Osteoblast (primary cell): Measurements from ENCODE around the gene C16orf54. TPM values are rescaled to one million over a fixed set of nuclear protein-coding genes. Genes with fewer than 3 reads are reported as not detected.
A peak's percentile ranks its signal among the peaks of the same experiment; 100 is the strongest.
"Not testable (repeated sequence)": the region's sequence is repeated elsewhere in the genome, so short reads cannot be mapped to it uniquely, and the experiment has no call there.

Source experiments
- DNase-seq: peaks from one replicate; pipeline ENCODE4 v3.0.0; 2011; ENCODE audit warnings: low spot score, mixed read lengths; ENCODE audit not compliant: insufficient read length; ENCODE audit errors: missing footprints
- H2AFZ ChIP-seq: 2 replicates; pipeline ENCODE4 v1.6.0; 2011; ENCODE audit warnings: mild to moderate bottlenecking, low read length
- H3K27ac ChIP-seq: 2 replicates; pipeline ENCODE4 v1.5.1; 2011; ENCODE audit warnings: mild to moderate bottlenecking, low read depth, low read length, moderate library complexity
- H3K27me3 ChIP-seq: 2 replicates; pipeline ENCODE4 v1.6.0; 2012; ENCODE audit warnings: mild to moderate bottlenecking, control low read depth, inconsistent platforms, low read length, moderate library complexity; ENCODE audit not compliant: insufficient read depth
- H3K36me3 ChIP-seq: 2 replicates; pipeline ENCODE4 v1.5.1; 2011; ENCODE audit warnings: mild to moderate bottlenecking, low read length, control low read depth, moderate library complexity; ENCODE audit not compliant: insufficient read depth
- H3K4me1 ChIP-seq: 2 replicates; pipeline ENCODE4 v1.5.1; 2011; ENCODE audit warnings: mild to moderate bottlenecking, low read length, control low read depth, moderate library complexity; ENCODE audit not compliant: insufficient read depth
- H3K4me2 ChIP-seq: 2 replicates; pipeline ENCODE4 v1.6.0; 2011; ENCODE audit warnings: mild to moderate bottlenecking, low read length; ENCODE audit not compliant: insufficient read depth
- H3K4me3 ChIP-seq: fragments of 200-600 bp; sonication (generic); 3 replicates; pipeline ENCODE4 v1.5.1; 2012; ENCODE audit warnings: mild to moderate bottlenecking, low read length, inconsistent platforms; ENCODE audit not compliant: insufficient read depth
- H3K79me2 ChIP-seq: 2 replicates; pipeline ENCODE4 v1.6.0; 2012; ENCODE audit warnings: mild to moderate bottlenecking, low read length, control low read depth, inconsistent platforms; ENCODE audit not compliant: insufficient read depth
- H3K9me3 ChIP-seq: 2 replicates; pipeline ENCODE4 v1.5.1; 2011; ENCODE audit warnings: low read depth, low read length, control low read depth
- H4K20me1 ChIP-seq: 2 replicates; pipeline ENCODE4 v1.6.0; 2012; ENCODE audit warnings: mild to moderate bottlenecking, low read length, control low read depth; ENCODE audit not compliant: insufficient read depth
- total RNA-seq: library from RNA; depleted of rRNA; stranded (reverse); fragments of >200 nt; gene quantifications from 2 replicates; pipeline ENCODE4 v1.2.3, GENCODE V29; 2012
- TF ChIP-seq, protein P1 (sequence below): IDR thresholded peaks from 2 replicates; pipeline ENCODE4 v1.5.1; 2011; ENCODE audit warnings: mild to moderate bottlenecking, low read depth, low read length, moderate library complexity; ENCODE audit errors: extremely low read depth

Gene C16orf54
- total RNA-seq, 1 donor: 0.72 TPM

DNA sequence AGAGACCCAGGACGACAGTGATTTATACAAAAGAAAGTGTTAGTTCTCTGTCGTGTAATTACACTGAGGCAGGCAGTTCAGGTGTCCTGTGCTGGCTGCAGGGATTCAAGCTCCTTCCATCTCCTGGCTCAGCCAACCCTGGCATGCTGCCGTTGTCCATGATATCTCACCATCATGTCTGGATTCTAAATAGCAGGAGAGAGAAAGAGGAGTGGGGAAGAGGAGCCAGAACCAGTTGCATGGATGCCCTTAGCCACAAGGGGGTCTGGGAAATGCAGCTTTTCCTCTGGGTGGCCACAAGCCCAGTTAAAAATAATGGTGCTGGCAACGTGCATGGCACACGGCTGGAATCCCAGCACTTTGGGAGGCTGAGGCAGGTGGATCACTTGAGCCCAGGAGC, 9.7 kb downstream of the C16orf54 start:
- Histone ChIP-seq H3K4me2 (no peak overlapping the region), H2AFZ (no peak overlapping the region), H4K20me1 (no peaks in the 10 kb centered on the region), H3K36me3 (no peaks in the 10 kb centered on the region), H3K79me2 (no peaks in the 10 kb centered on the region), H3K9me3 (no peaks in the 10 kb centered on the region), H3K4me1 (no peaks in the 10 kb centered on the region), H3K4me3 (no peak overlapping the region), H3K27ac (no peak overlapping the region), H3K27me3 (peaks cover 14% of the 10 kb centered on the region)
- no peak for DNase-seq
- TF ChIP-seq, protein P1, sequence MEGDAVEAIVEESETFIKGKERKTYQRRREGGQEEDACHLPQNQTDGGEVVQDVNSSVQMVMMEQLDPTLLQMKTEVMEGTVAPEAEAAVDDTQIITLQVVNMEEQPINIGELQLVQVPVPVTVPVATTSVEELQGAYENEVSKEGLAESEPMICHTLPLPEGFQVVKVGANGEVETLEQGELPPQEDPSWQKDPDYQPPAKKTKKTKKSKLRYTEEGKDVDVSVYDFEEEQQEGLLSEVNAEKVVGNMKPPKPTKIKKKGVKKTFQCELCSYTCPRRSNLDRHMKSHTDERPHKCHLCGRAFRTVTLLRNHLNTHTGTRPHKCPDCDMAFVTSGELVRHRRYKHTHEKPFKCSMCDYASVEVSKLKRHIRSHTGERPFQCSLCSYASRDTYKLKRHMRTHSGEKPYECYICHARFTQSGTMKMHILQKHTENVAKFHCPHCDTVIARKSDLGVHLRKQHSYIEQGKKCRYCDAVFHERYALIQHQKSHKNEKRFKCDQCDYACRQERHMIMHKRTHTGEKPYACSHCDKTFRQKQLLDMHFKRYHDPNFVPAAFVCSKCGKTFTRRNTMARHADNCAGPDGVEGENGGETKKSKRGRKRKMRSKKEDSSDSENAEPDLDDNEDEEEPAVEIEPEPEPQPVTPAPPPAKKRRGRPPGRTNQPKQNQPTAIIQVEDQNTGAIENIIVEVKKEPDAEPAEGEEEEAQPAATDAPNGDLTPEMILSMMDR: no peak

DNA sequence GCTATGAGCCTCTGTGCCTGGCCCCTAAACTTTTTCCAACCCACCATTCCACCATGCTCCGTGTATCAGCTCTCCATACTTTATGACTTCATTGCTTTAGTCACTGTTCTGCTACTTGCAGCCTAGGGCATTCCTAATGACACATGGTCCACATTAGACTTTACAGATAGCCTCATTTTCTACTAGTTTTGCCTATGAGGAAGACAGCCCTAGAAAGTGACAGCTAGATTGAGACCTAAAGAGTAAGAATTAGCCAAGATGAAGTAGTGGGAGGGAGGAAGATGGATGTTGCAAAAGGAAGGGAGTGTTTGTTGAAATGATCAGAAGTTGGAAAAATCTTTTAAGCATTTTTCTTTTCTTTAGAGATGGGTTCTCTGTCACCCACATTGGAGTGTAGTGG, 11.0 kb downstream of the C16orf54 start:
- DNase-seq: peak; percentile 76
- Histone ChIP-seq H2AFZ (no peak overlapping the region), H3K27me3 (peaks cover 14% of the 10 kb centered on the region), H3K9me3 (no peaks in the 10 kb centered on the region), H3K36me3 (no peaks in the 10 kb centered on the region), H4K20me1 (no peaks in the 10 kb centered on the region), H3K27ac (no peak overlapping the region), H3K4me2 (no peak overlapping the region), H3K4me3 (no peak overlapping the region), H3K4me1 (no peaks in the 10 kb centered on the region), H3K79me2 (no peaks in the 10 kb centered on the region)
- TF ChIP-seq, protein P1: no peak

DNA sequence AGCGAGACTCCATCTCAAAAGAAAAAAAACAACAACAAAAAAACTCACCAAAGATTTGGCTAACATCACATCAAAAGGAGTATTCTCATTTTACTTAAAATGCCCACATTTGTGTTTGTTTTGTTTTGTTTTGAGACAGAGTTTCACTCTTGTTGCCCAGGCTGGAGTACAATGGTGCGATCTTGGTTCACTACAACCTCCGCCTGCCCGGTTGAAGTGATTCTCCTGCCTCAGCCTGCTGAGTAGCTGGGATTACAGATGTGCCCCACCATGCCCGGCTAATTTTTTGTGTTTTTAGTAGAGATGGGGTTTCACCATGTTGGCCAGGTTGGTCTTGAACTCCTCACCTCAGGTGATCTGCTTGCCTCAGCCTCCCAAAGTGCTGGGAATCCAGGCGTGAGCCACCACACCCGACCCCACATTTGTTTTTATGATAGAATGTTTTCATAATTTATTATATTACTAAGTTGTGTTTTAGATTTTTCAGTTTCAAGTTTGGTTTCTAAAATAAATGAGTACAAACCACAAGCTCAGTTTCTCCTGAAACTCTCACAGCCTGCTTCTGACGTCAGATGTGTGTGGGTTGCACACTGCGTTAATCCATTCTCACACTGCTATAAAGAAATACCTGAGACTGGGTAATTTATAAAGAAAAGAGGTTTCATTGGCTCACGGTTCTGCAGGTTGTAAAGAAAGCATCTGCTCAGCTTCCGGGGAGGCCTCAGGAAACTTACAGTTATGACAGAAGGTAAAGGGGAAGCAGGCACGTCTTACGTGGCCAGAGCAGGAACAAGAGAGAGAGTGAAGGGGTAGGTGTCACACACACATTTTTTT, 13.8 kb downstream of the C16orf54 start:
- H3K4me1 ChIP-seq, H3K4me2 ChIP-seq, H3K9me3 ChIP-seq, H3K36me3 ChIP-seq, H3K79me2 ChIP-seq, H2AFZ ChIP-seq, DNase-seq, H3K27ac ChIP-seq, H4K20me1 ChIP-seq, H3K4me3 ChIP-seq: not testable (repeated sequence)
- H3K27me3 ChIP-seq: peaks cover 15% of the 10 kb centered on the region

DNA sequence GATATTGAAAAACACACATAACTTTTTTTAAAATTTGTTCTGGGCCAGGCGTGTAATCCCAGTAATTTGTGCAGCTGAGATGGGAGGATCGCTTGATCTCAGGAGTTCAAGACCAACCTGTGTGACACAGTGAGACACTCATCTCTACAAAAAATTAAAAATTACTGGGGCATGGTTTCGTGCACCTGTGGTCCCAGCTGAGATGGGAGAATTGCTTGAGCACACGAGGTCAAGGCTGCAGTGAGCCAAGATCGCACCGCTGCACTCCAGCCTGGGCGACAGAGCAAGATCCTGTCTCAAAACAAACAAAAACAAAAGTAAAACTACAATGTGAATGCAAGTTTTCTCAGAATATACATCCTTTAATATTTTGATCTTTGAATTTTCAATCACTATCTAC, 15.1 kb downstream of the C16orf54 start:
- no peak overlapping the region for H3K4me2 ChIP-seq
- no peaks in the 10 kb centered on the region for H3K9me3 ChIP-seq
- H3K27me3 ChIP-seq: peaks cover 5% of the 10 kb centered on the region
- no peak overlapping the region for H3K4me3 ChIP-seq
- TF ChIP-seq, protein P1: no peak
- no peaks in the 10 kb centered on the region for H3K36me3 ChIP-seq
- no peaks in the 10 kb centered on the region for H3K4me1 ChIP-seq
- H2AFZ ChIP-seq: no peak overlapping the region
- no peak overlapping the region for H3K27ac ChIP-seq
- no peaks in the 10 kb centered on the region for H4K20me1 ChIP-seq
- no peak for DNase-seq
- H3K79me2 ChIP-seq: no peaks in the 10 kb centered on the region
